ENCODE results near the gene UGT1A5. TPM values are rescaled to one million over a fixed set of nuclear protein-coding genes. Genes with fewer than 3 reads are reported as not detected.

UGT1A5 gene
- total and polyA plus RNA-seq, 2 experiments from 2014 or later = not detected

DNA sequence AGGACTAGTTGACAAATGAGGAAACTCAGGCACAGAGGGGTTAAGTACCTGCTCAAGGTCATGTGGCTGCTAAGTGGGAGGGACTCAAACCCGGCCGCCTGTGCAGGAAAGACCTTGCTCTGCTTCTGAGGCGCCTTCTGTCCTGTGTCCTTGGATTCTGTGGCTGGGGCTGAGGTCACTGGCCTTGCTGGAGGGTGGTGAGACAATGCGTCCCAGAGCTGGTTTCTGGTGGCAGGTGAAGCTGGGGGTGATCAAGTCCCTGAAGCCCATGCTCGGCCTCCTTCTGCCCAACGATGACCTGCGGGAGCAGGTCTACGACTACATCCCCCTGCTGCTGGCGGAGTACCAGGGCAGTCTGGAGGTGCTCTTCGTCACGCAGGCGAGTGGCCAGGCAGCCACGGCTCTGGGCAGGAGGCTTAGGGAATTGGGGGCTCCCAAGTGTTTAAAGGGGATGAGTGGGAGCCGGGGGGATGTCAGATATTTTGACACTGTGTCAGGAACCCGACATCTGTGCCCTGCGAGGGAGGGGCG lies 81.5 kb downstream of the UGT1A5 start:
- H3K4me1 Mint-ChIP-seq = no peaks in the 10 kb centered on the region; the same call in 2 of the 3 replicates
- H3K9me3 Mint-ChIP-seq = peaks cover 13% of the 10 kb centered on the region
- H3K4me1 ChIP-seq (ENCODE audit: insufficient read depth) = no peaks in the 10 kb centered on the region
- H3K27ac Mint-ChIP-seq = no peak overlapping the region
- H3K36me3 Mint-ChIP-seq (ENCODE audit: low read depth) = no peaks in the 10 kb centered on the region; the same call in 1 of the 3 replicates
- DNase-seq (ENCODE audit: low spot score) = no peak
- no peak for ATAC-seq
- no peaks in the 10 kb centered on the region for H3K9me2 ChIP-seq (ENCODE audit: insufficient read depth)
- no peak overlapping the region for H3K4me3 ChIP-seq
- H3K27ac ChIP-seq (ENCODE audit: low read depth) = no peak overlapping the region
- H3K4me2 ChIP-seq = no peak overlapping the region
- TF ChIP-seq, protein P1, sequence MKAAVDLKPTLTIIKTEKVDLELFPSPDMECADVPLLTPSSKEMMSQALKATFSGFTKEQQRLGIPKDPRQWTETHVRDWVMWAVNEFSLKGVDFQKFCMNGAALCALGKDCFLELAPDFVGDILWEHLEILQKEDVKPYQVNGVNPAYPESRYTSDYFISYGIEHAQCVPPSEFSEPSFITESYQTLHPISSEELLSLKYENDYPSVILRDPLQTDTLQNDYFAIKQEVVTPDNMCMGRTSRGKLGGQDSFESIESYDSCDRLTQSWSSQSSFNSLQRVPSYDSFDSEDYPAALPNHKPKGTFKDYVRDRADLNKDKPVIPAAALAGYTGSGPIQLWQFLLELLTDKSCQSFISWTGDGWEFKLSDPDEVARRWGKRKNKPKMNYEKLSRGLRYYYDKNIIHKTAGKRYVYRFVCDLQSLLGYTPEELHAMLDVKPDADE (IDR thresholded peaks at IDR 0.05) = no peak
- TF ChIP-seq CREB1 (CRISPR knock-in tag; IDR thresholded peaks at IDR 0.05; ENCODE audit: low read depth) = no peak
- H3F3A ChIP-seq (replicated peaks; ENCODE audit: low read depth) = no peaks in the 10 kb centered on the region
- H2AFZ ChIP-seq = no peak overlapping the region
- H3K79me2 ChIP-seq (replicated peaks; ENCODE audit: insufficient read depth) = no peaks in the 10 kb centered on the region
- H3K36me3 ChIP-seq (ENCODE audit: insufficient read depth) = no peaks in the 10 kb centered on the region
- H4K20me1 ChIP-seq (replicated peaks; ENCODE audit: insufficient read depth) = no peaks in the 10 kb centered on the region
- no peak overlapping the region for H3K4me3 Mint-ChIP-seq
- H3K27me3 ChIP-seq (ENCODE audit: insufficient read depth) = no peaks in the 10 kb centered on the region
- H3K27me3 Mint-ChIP-seq (ENCODE audit: insufficient read depth, low read depth, poor library complexity) = peaks cover 7% of the 10 kb centered on the region

DNA sequence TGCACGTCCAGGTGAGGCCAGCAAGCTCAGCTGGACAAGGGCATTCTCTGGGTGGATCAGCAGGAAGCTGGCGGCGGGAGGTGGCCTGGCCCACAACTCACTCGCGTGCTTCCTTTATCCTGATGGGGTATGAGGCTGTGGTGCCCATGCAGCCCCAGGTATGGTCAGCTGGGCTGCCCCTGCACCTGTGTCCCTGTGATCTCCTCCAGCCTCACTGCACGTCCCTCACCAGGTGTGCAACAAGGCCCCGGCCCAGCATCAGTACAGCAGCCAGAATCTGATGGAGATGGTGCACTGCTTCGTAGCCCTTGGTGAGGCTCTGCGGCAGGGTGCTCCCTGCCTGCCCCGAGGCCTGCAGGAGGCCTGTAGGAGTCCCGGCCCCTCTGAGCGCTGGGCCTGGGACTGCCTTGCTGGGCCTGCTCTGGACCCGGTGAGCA lies 83.0 kb downstream of the UGT1A5 start:
- ATAC-seq (no peak), DNase-seq (ENCODE audit: low spot score) (no peak)
- H3K27ac ChIP-seq (ENCODE audit: low read depth) = no peak overlapping the region
- H3K4me3 ChIP-seq = no peak overlapping the region
- H3K36me3 ChIP-seq (ENCODE audit: insufficient read depth) = no peaks in the 10 kb centered on the region
- Mint-ChIP-seq H3K9me3 (peaks cover 16% of the 10 kb centered on the region), H3K27me3 (ENCODE audit: insufficient read depth, low read depth, poor library complexity) (peaks cover 7% of the 10 kb centered on the region), H3K4me1 (no peaks in the 10 kb centered on the region; the same call in 2 of the 3 replicates), H3K36me3 (ENCODE audit: low read depth) (no peaks in the 10 kb centered on the region; the same call in 1 of the 3 replicates), H3K27ac (no peak overlapping the region), H3K4me3 (no peak overlapping the region)
- no peaks in the 10 kb centered on the region for H3K9me2 ChIP-seq (ENCODE audit: insufficient read depth)
- H3F3A ChIP-seq (replicated peaks; ENCODE audit: low read depth) = no peaks in the 10 kb centered on the region
- no peak overlapping the region for H3K4me2 ChIP-seq
- H3K79me2 ChIP-seq (replicated peaks; ENCODE audit: insufficient read depth) = no peaks in the 10 kb centered on the region
- H2AFZ ChIP-seq = no peak overlapping the region
- H3K27me3 ChIP-seq (ENCODE audit: insufficient read depth) = no peaks in the 10 kb centered on the region
- no peaks in the 10 kb centered on the region for H4K20me1 ChIP-seq (replicated peaks; ENCODE audit: insufficient read depth)
- no peaks in the 10 kb centered on the region for H3K4me1 ChIP-seq (ENCODE audit: insufficient read depth)
- TF ChIP-seq ZNF331 (CRISPR knock-in tag; IDR thresholded peaks at IDR 0.05; ENCODE audit: low read depth) (no peak), NANOG (IDR thresholded peaks at IDR 0.05; ENCODE audit: borderline replicate concordance) (no peak), EZH2phosphoT487 (IDR thresholded peaks at IDR 0.05; ENCODE audit: unreplicated experiment) (no peak), CREB1 (CRISPR knock-in tag; IDR thresholded peaks at IDR 0.05; ENCODE audit: low read depth) (no peak), STAT1 (IDR thresholded peaks at IDR 0.05; ENCODE audit: unreplicated experiment) (no peak), EZH2 (IDR thresholded peaks at IDR 0.05; ENCODE audit: low read depth, unreplicated experiment) (no peak)
- TF ChIP-seq, protein P2, sequence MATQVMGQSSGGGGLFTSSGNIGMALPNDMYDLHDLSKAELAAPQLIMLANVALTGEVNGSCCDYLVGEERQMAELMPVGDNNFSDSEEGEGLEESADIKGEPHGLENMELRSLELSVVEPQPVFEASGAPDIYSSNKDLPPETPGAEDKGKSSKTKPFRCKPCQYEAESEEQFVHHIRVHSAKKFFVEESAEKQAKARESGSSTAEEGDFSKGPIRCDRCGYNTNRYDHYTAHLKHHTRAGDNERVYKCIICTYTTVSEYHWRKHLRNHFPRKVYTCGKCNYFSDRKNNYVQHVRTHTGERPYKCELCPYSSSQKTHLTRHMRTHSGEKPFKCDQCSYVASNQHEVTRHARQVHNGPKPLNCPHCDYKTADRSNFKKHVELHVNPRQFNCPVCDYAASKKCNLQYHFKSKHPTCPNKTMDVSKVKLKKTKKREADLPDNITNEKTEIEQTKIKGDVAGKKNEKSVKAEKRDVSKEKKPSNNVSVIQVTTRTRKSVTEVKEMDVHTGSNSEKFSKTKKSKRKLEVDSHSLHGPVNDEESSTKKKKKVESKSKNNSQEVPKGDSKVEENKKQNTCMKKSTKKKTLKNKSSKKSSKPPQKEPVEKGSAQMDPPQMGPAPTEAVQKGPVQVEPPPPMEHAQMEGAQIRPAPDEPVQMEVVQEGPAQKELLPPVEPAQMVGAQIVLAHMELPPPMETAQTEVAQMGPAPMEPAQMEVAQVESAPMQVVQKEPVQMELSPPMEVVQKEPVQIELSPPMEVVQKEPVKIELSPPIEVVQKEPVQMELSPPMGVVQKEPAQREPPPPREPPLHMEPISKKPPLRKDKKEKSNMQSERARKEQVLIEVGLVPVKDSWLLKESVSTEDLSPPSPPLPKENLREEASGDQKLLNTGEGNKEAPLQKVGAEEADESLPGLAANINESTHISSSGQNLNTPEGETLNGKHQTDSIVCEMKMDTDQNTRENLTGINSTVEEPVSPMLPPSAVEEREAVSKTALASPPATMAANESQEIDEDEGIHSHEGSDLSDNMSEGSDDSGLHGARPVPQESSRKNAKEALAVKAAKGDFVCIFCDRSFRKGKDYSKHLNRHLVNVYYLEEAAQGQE (IDR thresholded peaks at IDR 0.05; ENCODE audit: unreplicated experiment) = no peak
- TF ChIP-seq, protein P3, sequence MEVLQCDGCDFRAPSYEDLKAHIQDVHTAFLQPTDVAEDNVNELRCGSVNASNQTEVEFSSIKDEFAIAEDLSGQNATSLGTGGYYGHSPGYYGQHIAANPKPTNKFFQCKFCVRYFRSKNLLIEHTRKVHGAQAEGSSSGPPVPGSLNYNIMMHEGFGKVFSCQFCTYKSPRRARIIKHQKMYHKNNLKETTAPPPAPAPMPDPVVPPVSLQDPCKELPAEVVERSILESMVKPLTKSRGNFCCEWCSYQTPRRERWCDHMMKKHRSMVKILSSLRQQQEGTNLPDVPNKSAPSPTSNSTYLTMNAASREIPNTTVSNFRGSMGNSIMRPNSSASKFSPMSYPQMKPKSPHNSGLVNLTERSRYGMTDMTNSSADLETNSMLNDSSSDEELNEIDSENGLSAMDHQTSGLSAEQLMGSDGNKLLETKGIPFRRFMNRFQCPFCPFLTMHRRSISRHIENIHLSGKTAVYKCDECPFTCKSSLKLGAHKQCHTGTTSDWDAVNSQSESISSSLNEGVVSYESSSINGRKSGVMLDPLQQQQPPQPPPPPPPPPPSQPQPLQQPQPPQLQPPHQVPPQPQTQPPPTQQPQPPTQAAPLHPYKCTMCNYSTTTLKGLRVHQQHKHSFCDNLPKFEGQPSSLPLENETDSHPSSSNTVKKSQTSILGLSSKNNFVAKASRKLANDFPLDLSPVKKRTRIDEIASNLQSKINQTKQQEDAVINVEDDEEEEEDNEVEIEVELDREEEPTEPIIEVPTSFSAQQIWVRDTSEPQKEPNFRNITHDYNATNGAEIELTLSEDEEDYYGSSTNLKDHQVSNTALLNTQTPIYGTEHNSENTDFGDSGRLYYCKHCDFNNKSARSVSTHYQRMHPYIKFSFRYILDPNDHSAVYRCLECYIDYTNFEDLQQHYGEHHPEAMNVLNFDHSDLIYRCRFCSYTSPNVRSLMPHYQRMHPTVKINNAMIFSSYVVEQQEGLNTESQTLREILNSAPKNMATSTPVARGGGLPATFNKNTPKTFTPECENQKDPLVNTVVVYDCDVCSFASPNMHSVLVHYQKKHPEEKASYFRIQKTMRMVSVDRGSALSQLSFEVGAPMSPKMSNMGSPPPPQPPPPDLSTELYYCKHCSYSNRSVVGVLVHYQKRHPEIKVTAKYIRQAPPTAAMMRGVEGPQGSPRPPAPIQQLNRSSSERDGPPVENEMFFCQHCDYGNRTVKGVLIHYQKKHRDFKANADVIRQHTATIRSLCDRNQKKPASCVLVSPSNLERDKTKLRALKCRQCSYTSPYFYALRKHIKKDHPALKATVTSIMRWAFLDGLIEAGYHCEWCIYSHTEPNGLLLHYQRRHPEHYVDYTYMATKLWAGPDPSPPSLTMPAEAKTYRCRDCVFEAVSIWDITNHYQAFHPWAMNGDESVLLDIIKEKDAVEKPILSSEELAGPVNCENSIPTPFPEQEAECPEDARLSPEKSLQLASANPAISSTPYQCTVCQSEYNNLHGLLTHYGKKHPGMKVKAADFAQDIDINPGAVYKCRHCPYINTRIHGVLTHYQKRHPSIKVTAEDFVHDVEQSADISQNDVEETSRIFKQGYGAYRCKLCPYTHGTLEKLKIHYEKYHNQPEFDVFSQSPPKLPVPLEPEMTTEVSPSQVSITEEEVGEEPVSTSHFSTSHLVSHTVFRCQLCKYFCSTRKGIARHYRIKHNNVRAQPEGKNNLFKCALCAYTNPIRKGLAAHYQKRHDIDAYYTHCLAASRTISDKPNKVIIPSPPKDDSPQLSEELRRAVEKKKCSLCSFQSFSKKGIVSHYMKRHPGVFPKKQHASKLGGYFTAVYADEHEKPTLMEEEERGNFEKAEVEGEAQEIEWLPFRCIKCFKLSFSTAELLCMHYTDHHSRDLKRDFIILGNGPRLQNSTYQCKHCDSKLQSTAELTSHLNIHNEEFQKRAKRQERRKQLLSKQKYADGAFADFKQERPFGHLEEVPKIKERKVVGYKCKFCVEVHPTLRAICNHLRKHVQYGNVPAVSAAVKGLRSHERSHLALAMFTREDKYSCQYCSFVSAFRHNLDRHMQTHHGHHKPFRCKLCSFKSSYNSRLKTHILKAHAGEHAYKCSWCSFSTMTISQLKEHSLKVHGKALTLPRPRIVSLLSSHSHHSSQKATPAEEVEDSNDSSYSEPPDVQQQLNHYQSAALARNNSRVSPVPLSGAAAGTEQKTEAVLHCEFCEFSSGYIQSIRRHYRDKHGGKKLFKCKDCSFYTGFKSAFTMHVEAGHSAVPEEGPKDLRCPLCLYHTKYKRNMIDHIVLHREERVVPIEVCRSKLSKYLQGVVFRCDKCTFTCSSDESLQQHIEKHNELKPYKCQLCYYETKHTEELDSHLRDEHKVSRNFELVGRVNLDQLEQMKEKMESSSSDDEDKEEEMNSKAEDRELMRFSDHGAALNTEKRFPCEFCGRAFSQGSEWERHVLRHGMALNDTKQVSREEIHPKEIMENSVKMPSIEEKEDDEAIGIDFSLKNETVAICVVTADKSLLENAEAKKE (CRISPR knock-in tag; IDR thresholded peaks at IDR 0.05) = no peak
- TF ChIP-seq, protein P1 (IDR thresholded peaks at IDR 0.05) = no peak

All from GM23338 (cell line).